Neural progenitor cell (in vitro differentiated cells): ENCODE measurements around the gene PLCB1. TPM values are rescaled to one million over a fixed set of nuclear protein-coding genes. Genes with fewer than 3 reads are reported as not detected.

Source experiments
- DNase-seq: peaks from one replicate; pipeline ENCODE4 v3.0.0-alpha.2; 2016; ENCODE audit warnings: low spot score
- H2AFZ ChIP-seq: fragments of 200-600 bp; sonication (generic); replicated peaks from 2 replicates; pipeline ENCODE4 v1.6.1; 2016; ENCODE audit warnings: antibody characterized with exemption
- H3F3A ChIP-seq: fragments of 200-600 bp; sonication (generic); 2 replicates; pipeline ENCODE4 v1.6.1; 2016; ENCODE audit warnings: antibody characterized with exemption, low read depth
- H3K27ac ChIP-seq: fragments of 200-600 bp; sonication (generic); 2 replicates; pipeline ENCODE4 v1.5.1; 2016; ENCODE audit warnings: mild to moderate bottlenecking
- H3K27me3 ChIP-seq: fragments of 200-600 bp; sonication (generic); 2 replicates; pipeline ENCODE4 v1.6.1; 2016; ENCODE audit warnings: mild to moderate bottlenecking, moderate library complexity
- H3K36me3 ChIP-seq: fragments of 200-600 bp; sonication (generic); 2 replicates; pipeline ENCODE4 v1.5.1; 2016
- H3K4me1 ChIP-seq: fragments of 200-600 bp; sonication (generic); 2 replicates; pipeline ENCODE4 v1.6.1; 2016; ENCODE audit warnings: mixed run types
- H3K4me2 ChIP-seq: fragments of 200-600 bp; sonication (generic); 2 replicates; pipeline ENCODE4 v1.6.1; 2016
- H3K4me3 ChIP-seq: fragments of 200-600 bp; sonication (generic); 2 replicates; pipeline ENCODE4 v1.5.1; 2016
- H3K79me2 ChIP-seq: fragments of 200-600 bp; sonication (generic); 2 replicates; pipeline ENCODE4 v1.6.1; 2016; ENCODE audit warnings: low read depth
- H3K9ac ChIP-seq: fragments of 200-600 bp; sonication (generic); 2 replicates; pipeline ENCODE4 v1.6.1; 2016
- H3K9me3 ChIP-seq: fragments of 200-600 bp; sonication (generic); 2 replicates; pipeline ENCODE4 v1.5.1; 2016; ENCODE audit warnings: low read depth
- H4K20me1 ChIP-seq: fragments of 200-600 bp; sonication (generic); 2 replicates; pipeline ENCODE4 v1.6.1; 2016; ENCODE audit warnings: low read depth
- H3K27ac Mint-ChIP-seq: 3 replicates; pipeline ENCODE4 v1.8.0; 2021; ENCODE audit warnings: mixed read lengths
- H3K27me3 Mint-ChIP-seq: 2 replicates; pipeline ENCODE4 v1.8.0; 2022; ENCODE audit warnings: low read depth, mild to moderate bottlenecking, inconsistent platforms, moderate library complexity, mixed read lengths; ENCODE audit not compliant: insufficient read depth
- H3K36me3 Mint-ChIP-seq: 3 replicates; pipeline ENCODE4 v1.8.0; 2021; ENCODE audit warnings: mixed read lengths
- H3K4me1 Mint-ChIP-seq: 3 replicates; pipeline ENCODE4 v1.8.0; 2021; ENCODE audit warnings: mixed read lengths
- H3K4me3 Mint-ChIP-seq: 3 replicates; pipeline ENCODE4 v1.8.0; 2021; ENCODE audit warnings: mild to moderate bottlenecking, moderate library complexity, mixed read lengths
- H3K9me3 Mint-ChIP-seq: 3 replicates; pipeline ENCODE4 v1.8.0; 2020; ENCODE audit warnings: mixed read lengths
- EZH2 ChIP-seq: fragments of 200-600 bp; sonication (generic); IDR thresholded peaks from 2 replicates; pipeline ENCODE4 v1.6.1; 2017; ENCODE audit warnings: antibody characterized with exemption, mild to moderate bottlenecking, moderate library complexity
- EZH2phosphoT487 ChIP-seq: fragments of 200-600 bp; sonication (generic); IDR thresholded peaks from 2 replicates; pipeline ENCODE4 v1.6.1; 2017; ENCODE audit warnings: antibody characterized with exemption
- total RNA-seq: library from RNA; depleted of rRNA; stranded (reverse); fragments of >200 nt; gene quantifications from 2 replicates; pipeline ENCODE4 v1.2.3, GENCODE V29; 2015; ENCODE audit warnings: low replicate concordance
- TF ChIP-seq, protein P1 (sequence below): fragments of 200-600 bp; sonication (generic); IDR thresholded peaks from 2 replicates; pipeline ENCODE4 v1.5.1; 2017; ENCODE audit warnings: antibody characterized with exemption, mild to moderate bottlenecking

The PLCB1 gene
- total RNA-seq, 1 donor from 2014 or later: 30.2 TPM

DNA sequence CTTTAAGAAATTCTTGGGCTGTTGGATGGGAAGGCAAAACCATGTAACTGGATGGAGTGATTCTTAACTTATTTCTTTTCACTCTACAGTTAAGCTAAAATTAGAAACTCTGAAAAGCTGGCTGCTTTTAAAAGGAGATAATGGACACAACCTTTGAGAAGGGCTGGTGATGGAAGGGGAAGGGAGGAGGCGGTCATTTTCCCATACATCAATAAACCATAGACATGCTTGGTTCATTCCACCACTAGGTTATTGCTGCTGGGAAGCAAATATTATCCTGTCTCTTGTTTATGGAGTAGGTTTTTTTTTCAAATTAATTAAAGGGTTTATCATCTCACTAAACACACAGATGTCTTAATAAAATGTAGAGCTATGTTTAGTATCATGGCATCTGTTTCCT, 76.2 kb downstream of the PLCB1 start:
- Mint-ChIP-seq H3K36me3 (no peaks in the 10 kb centered on the region), H3K27ac (no peak overlapping the region), H3K4me1 (peaks cover 23% of the 10 kb centered on the region), H3K27me3 (peaks cover 2% of the 10 kb centered on the region), H3K9me3 (no peaks in the 10 kb centered on the region), H3K4me3 (no peak overlapping the region)
- peak overlapping the region; percentile 39 for H3K4me2 ChIP-seq
- peak overlapping the region; percentile 54 for H2AFZ ChIP-seq
- H3K36me3 ChIP-seq: no peaks in the 10 kb centered on the region
- no peak overlapping the region for H3K9ac ChIP-seq
- H3K4me3 ChIP-seq: no peak overlapping the region
- H3K79me2 ChIP-seq: no peaks in the 10 kb centered on the region
- no peaks in the 10 kb centered on the region for H3K9me3 ChIP-seq
- no peaks in the 10 kb centered on the region for H4K20me1 ChIP-seq
- H3K27me3 ChIP-seq: no peaks in the 10 kb centered on the region
- H3K4me1 ChIP-seq: peaks cover 28% of the 10 kb centered on the region
- peak overlapping the region; percentile 39 for H3K27ac ChIP-seq
- H3F3A ChIP-seq: peaks cover 6% of the 10 kb centered on the region
- no peak for DNase-seq
- TF ChIP-seq, protein P1, sequence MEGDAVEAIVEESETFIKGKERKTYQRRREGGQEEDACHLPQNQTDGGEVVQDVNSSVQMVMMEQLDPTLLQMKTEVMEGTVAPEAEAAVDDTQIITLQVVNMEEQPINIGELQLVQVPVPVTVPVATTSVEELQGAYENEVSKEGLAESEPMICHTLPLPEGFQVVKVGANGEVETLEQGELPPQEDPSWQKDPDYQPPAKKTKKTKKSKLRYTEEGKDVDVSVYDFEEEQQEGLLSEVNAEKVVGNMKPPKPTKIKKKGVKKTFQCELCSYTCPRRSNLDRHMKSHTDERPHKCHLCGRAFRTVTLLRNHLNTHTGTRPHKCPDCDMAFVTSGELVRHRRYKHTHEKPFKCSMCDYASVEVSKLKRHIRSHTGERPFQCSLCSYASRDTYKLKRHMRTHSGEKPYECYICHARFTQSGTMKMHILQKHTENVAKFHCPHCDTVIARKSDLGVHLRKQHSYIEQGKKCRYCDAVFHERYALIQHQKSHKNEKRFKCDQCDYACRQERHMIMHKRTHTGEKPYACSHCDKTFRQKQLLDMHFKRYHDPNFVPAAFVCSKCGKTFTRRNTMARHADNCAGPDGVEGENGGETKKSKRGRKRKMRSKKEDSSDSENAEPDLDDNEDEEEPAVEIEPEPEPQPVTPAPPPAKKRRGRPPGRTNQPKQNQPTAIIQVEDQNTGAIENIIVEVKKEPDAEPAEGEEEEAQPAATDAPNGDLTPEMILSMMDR: no peak
- no peak for TF ChIP-seq EZH2
- no peak for TF ChIP-seq EZH2phosphoT487

DNA sequence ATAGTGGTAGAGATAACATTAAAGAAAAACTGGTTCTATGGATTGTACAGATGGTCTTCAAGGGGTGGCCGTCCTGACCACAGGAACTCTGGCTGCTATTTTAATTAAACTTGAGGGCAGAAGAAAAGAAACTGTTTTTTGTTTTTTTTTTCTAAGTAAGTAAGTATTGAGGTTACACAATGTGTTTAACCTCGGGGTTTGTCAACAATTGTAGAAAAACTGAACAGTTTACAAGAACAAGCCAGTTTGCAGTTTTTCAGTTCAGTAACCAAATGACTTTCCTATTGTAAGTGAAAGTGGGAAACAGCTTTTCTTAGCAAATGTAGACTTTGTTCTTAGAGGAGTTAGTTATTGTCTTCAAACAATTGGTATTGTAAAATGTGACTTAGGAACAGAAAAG, 77.0 kb downstream of the PLCB1 start:
- Mint-ChIP-seq H3K27ac (peak overlapping the region; percentile 54), H3K4me1 (peaks cover 31% of the 10 kb centered on the region), H3K9me3 (no peaks in the 10 kb centered on the region), H3K36me3 (no peaks in the 10 kb centered on the region), H3K27me3 (peaks cover 2% of the 10 kb centered on the region), H3K4me3 (no peak overlapping the region)
- DNase-seq: peak; percentile 38
- no peak overlapping the region for H3K27ac ChIP-seq
- H2AFZ ChIP-seq: no peak overlapping the region
- no peaks in the 10 kb centered on the region for H3K36me3 ChIP-seq
- H3K79me2 ChIP-seq: no peaks in the 10 kb centered on the region
- H3K4me3 ChIP-seq: no peak overlapping the region
- H3K4me1 ChIP-seq: peaks cover 37% of the 10 kb centered on the region
- TF ChIP-seq EZH2: no peak
- TF ChIP-seq EZH2phosphoT487: no peak
- H3K27me3 ChIP-seq: no peaks in the 10 kb centered on the region
- peaks cover 14% of the 10 kb centered on the region for H3F3A ChIP-seq
- no peak overlapping the region for H3K9ac ChIP-seq
- H3K4me2 ChIP-seq: peak overlapping the region; percentile 35
- H4K20me1 ChIP-seq: no peaks in the 10 kb centered on the region
- no peaks in the 10 kb centered on the region for H3K9me3 ChIP-seq

DNA sequence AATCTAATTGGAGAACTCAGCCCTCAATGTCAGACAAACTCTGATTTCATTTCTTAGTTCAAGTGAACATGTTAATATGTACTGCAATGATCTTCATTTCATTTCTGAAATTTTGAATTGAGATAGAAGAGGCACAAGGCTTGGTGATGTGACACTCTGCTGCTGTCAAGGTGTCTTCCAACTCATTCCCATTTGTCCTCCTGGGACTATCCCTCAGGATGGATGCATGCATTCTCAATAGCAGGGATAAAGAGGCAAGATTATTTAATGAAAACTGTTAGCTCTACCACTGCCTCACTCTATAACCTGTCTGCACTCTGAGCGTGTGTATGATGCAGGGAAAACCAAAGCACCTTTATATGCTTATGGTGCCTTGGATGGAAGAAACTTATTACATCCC, 78.7 kb downstream of the PLCB1 start:
- H2AFZ ChIP-seq: no peak overlapping the region
- DNase-seq: no peak
- no peak overlapping the region for H3K4me3 ChIP-seq
- no peaks in the 10 kb centered on the region for H3K36me3 ChIP-seq
- no peak overlapping the region for H3K9ac ChIP-seq
- no peaks in the 10 kb centered on the region for H3K36me3 Mint-ChIP-seq
- no peaks in the 10 kb centered on the region for H4K20me1 ChIP-seq
- peaks cover 2% of the 10 kb centered on the region for H3K27me3 Mint-ChIP-seq
- H3K27me3 ChIP-seq: no peaks in the 10 kb centered on the region
- no peaks in the 10 kb centered on the region for H3K79me2 ChIP-seq
- H3K4me1 Mint-ChIP-seq: peaks cover 46% of the 10 kb centered on the region
- H3K4me2 ChIP-seq: no peak overlapping the region
- no peaks in the 10 kb centered on the region for H3K9me3 Mint-ChIP-seq
- H3K27ac ChIP-seq: no peak overlapping the region
- H3K4me1 ChIP-seq: peaks cover 53% of the 10 kb centered on the region
- H3K4me3 Mint-ChIP-seq: no peak overlapping the region
- H3K9me3 ChIP-seq: no peaks in the 10 kb centered on the region
- H3F3A ChIP-seq: peaks cover 28% of the 10 kb centered on the region
- H3K27ac Mint-ChIP-seq: no peak overlapping the region
- TF ChIP-seq EZH2 (no peak), EZH2phosphoT487 (no peak)
- TF ChIP-seq, protein P1: no peak

DNA sequence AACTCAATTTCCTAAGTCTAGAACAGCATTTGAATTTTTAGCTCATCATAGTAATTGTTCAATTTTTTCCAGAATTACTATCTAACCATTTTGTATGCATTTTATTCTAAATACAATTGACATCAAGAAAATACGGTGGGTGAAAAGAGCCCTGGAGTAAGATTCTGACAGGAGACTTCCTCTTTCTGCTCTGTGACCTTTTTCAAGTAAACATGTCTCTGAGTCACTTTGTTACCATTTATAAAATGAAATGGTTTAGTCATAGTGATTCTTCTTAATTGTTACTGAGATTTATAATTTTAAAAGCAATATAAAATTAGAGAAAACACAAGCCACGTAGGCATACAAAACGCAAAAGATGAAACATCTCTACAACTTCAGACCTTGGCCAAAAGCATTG, 80.2 kb downstream of the PLCB1 start:
- H3K36me3 ChIP-seq: no peaks in the 10 kb centered on the region
- H2AFZ ChIP-seq: no peak overlapping the region
- peaks cover 48% of the 10 kb centered on the region for H3K4me1 Mint-ChIP-seq
- no peaks in the 10 kb centered on the region for H3K36me3 Mint-ChIP-seq
- no peaks in the 10 kb centered on the region for H3K27me3 ChIP-seq
- H3K27me3 Mint-ChIP-seq: peaks cover 2% of the 10 kb centered on the region
- H3K4me2 ChIP-seq: no peak overlapping the region
- no peak for TF ChIP-seq EZH2phosphoT487
- TF ChIP-seq, protein P1: no peak
- no peak for TF ChIP-seq EZH2
- H3F3A ChIP-seq: peaks cover 28% of the 10 kb centered on the region
- no peaks in the 10 kb centered on the region for H4K20me1 ChIP-seq
- peaks cover 53% of the 10 kb centered on the region for H3K4me1 ChIP-seq
- H3K9ac ChIP-seq: no peak overlapping the region
- no peak overlapping the region for H3K4me3 Mint-ChIP-seq
- H3K4me3 ChIP-seq: no peak overlapping the region
- no peak for DNase-seq
- no peaks in the 10 kb centered on the region for H3K9me3 Mint-ChIP-seq
- H3K79me2 ChIP-seq: no peaks in the 10 kb centered on the region
- no peak overlapping the region for H3K27ac ChIP-seq
- no peaks in the 10 kb centered on the region for H3K9me3 ChIP-seq
- H3K27ac Mint-ChIP-seq: no peak overlapping the region
